Neutrophil (primary cell): ENCODE measurements around the gene RTN4.

ENCODE experiments used
- H3K27ac ChIP-seq: fragments of 200-600 bp; sonication (generic); 2 replicates; pipeline ENCODE4 v1.5.1; 2016; ENCODE audit warnings: mild to moderate bottlenecking, moderate library complexity
- H3K27me3 ChIP-seq: fragments of 200-600 bp; sonication (generic); 2 replicates; pipeline ENCODE4 v1.6.0; 2016; ENCODE audit warnings: mild to moderate bottlenecking
- H3K36me3 ChIP-seq: fragments of 200-600 bp; sonication (generic); 2 replicates; pipeline ENCODE4 v1.5.1; 2017
- H3K4me1 ChIP-seq, 2 experiments: fragments of 200-600 bp in 1 of 2; sonication (generic) in 1 of 2; 1 replicate in 1 of 2; 2 replicates in 1 of 2; pipeline versions ENCODE4 v1.5.1 to v1.6.1; 2013 to 2016; ENCODE audit warnings: low read depth in 1 of 2, low read length in 1 of 2, mild to moderate bottlenecking in 1 of 2, moderate library complexity in 1 of 2; ENCODE audit not compliant: control insufficient read depth in 1 of 2, insufficient read depth in 1 of 2
- H3K4me3 ChIP-seq, 2 experiments: fragments of 200-600 bp in 1 of 2; sonication (generic) in 1 of 2; 1 replicate in 1 of 2; 2 replicates in 1 of 2; pipeline ENCODE4 v1.5.1; 2013 to 2016; ENCODE audit warnings: low read depth in 1 of 2, low read length in 1 of 2, mild to moderate bottlenecking in 1 of 2, moderate library complexity in 1 of 2
- H3K9me3 ChIP-seq: fragments of 200-600 bp; sonication (generic); 2 replicates; pipeline ENCODE4 v1.5.1; 2016
- CTCF ChIP-seq: fragments of 200-600 bp; sonication (generic); IDR thresholded peaks from 2 replicates; pipeline ENCODE4 v1.5.1; 2016; ENCODE audit warnings: antibody characterized with exemption

Gene RTN4

GRCh38 chr2:54969940-54970338 is 80.3 kb downstream of the RTN4 start:
- Histone ChIP-seq H3K4me3 (no peak overlapping the region), H3K27ac (no peak overlapping the region), H3K4me1 (peaks cover 0 to 8% of the 10 kb centered on the region in 2 experiments), H3K36me3 (peaks cover 49% of the 10 kb centered on the region), H3K9me3 (no peaks in the 10 kb centered on the region), H3K27me3 (no peaks in the 10 kb centered on the region)
- TF ChIP-seq CTCF, result no peak

GRCh38 chr2:54969295-54969939 is 80.8 kb downstream of the RTN4 start:
- peaks cover 49% of the 10 kb centered on the region for H3K36me3 ChIP-seq
- no peak for TF ChIP-seq CTCF
- H3K4me3 ChIP-seq, result no peak overlapping the region

GRCh38 chr2:54968561-54969218 is 81.6 kb downstream of the RTN4 start:
- H3K4me1 ChIP-seq, result peaks cover 0 to 6% of the 10 kb centered on the region in 2 experiments
- no peak overlapping the region for H3K4me3 ChIP-seq
- no peak for TF ChIP-seq CTCF
- H3K27me3 ChIP-seq, result no peaks in the 10 kb centered on the region
- peak overlapping the region; percentile 8 for H3K27ac ChIP-seq
- no peaks in the 10 kb centered on the region for H3K9me3 ChIP-seq
- peaks cover 49% of the 10 kb centered on the region for H3K36me3 ChIP-seq

More at GRCh38 chr2:54969295-54969939, 80.8 kb downstream of the RTN4 start:
- peak overlapping the region; percentile 8 for H3K27ac ChIP-seq
- H3K9me3 ChIP-seq, result no peaks in the 10 kb centered on the region
- H3K4me1 ChIP-seq, result peaks cover 0 to 8% of the 10 kb centered on the region in 2 experiments
- H3K27me3 ChIP-seq, result no peaks in the 10 kb centered on the region

GRCh38 chr2:54967759-54968365 is 82.4 kb downstream of the RTN4 start:
- no peaks in the 10 kb centered on the region for H3K4me1 ChIP-seq
- no peaks in the 10 kb centered on the region for H3K9me3 ChIP-seq
- H3K4me3 ChIP-seq, result no peak overlapping the region
- no peak for TF ChIP-seq CTCF
- peaks cover 49% of the 10 kb centered on the region for H3K36me3 ChIP-seq
- no peak overlapping the region for H3K27ac ChIP-seq
- H3K27me3 ChIP-seq, result no peaks in the 10 kb centered on the region

- Histone ChIP-seq H3K36me3 (peaks cover 45% of the 10 kb centered on the region), H3K4me1 (no peaks in the 10 kb centered on the region), H3K4me3 (no peak overlapping the region), H3K27ac (no peak overlapping the region), H3K9me3 (no peaks in the 10 kb centered on the region), H3K27me3 (no peaks in the 10 kb centered on the region)
- TF ChIP-seq CTCF, result no peak
Observed at GRCh38 chr2:54967269-54967668, 83.0 kb downstream of the RTN4 start.
